Posterior cingulate gyrus (tissue), 11 donors: ENCODE data around the gene OR51A2.
"Not testable (repeated sequence)": the region's sequence is repeated elsewhere in the genome, so short reads cannot be mapped to it uniquely, and the experiment has no call there.

Experiments used
- DNase-seq, 10 donors: peaks; one replicate each; pipeline versions ENCODE4 v3.0.0 to v3.0.0-alpha.2; 2020 to 2021; ENCODE audit warnings: mixed read lengths in 3 of 10
- intact Hi-C: fragments of 100-400 bp; cut with DNase I; formaldehyde crosslinking; loops from one replicate; pipeline ENCODE4 v1.15.1; 2023

OR51A2 gene

GRCh38 chr11:4955613-4956012, at the start of gene OR51A2:
Gene OR51A2 (minus strand): TSS chr11:4955713. CDS start chr11:4955713, 0 bp downstream.
- intact Hi-C loops, DNase-seq: not testable (repeated sequence)

GRCh38 chr11:5004424-5005274, 49.1 kb upstream of the OR51A2 start:
- intact Hi-C loops, result loop anchor here (2.0 to 5.0 kb wide), 2 partner anchors 367 to 818 kb away; partner anchors contain the start of gene OR51D1
- DNase-seq, result peak in 9 of 10 donors; percentile 14 to 87 (median 58)

- intact Hi-C loops, result no loop called here
- no peak for DNase-seq
Observed at GRCh38 chr11:4994551-4994950, 39.0 kb upstream of the OR51A2 start, which contains the start of gene OR51L1. Gene OR51L1 (plus strand): TSS chr11:4994851. CDS start chr11:4998983, 4,132 bp downstream.

- intact Hi-C loops, result no loop called here
- no peak for DNase-seq
Observed at GRCh38 chr11:4991060-4991459, 35.5 kb upstream of the OR51A2 start.

- intact Hi-C loops, result no loop called here
- DNase-seq, result no peak
Observed at GRCh38 chr11:4983841-4984240, 28.3 kb upstream of the OR51A2 start.

GRCh38 chr11:4982678-4983077, 27.2 kb upstream of the OR51A2 start:
- no peak for DNase-seq
- intact Hi-C loops, result no loop called here

- intact Hi-C loops, result no loop called here
- DNase-seq, result no peak
Observed at GRCh38 chr11:4979036-4979435, 23.5 kb upstream of the OR51A2 start.

- intact Hi-C loops, result no loop called here
- DNase-seq, result no peak
Observed at GRCh38 chr11:4975436-4975835, 19.9 kb upstream of the OR51A2 start.

GRCh38 chr11:4962816-4963215, 7.3 kb upstream of the OR51A2 start:
- intact Hi-C loops, result no loop called here
- no peak for DNase-seq

- DNase-seq, result no peak
Observed at GRCh38 chr11:4960877-4961276, 5.4 kb upstream of the OR51A2 start.

GRCh38 chr11:4957396-4957795, 1.9 kb upstream of the OR51A2 start:
- intact Hi-C loops, result no loop called here

More at GRCh38 chr11:4960877-4961276, 5.4 kb upstream of the OR51A2 start:
- intact Hi-C loops, result no loop called here

GRCh38 chr11:4947505-4947904, 8.0 kb downstream of the OR51A2 start, which contains the start of gene OR51A4:
Gene OR51A4 (minus strand): TSS chr11:4947605. CDS start chr11:4947100, 505 bp downstream.
- no peak for DNase-seq
- intact Hi-C loops, result no loop called here

More at GRCh38 chr11:4957396-4957795, 1.9 kb upstream of the OR51A2 start:
- DNase-seq, result no peak

- intact Hi-C loops, result no loop called here
- DNase-seq, result no peak
Observed at GRCh38 chr11:4936745-4937144, 18.8 kb downstream of the OR51A2 start.

GRCh38 chr11:4932751-4933150, 22.8 kb downstream of the OR51A2 start:
- no peak for DNase-seq
- intact Hi-C loops, result no loop called here

GRCh38 chr11:4926608-4927007, 28.9 kb downstream of the OR51A2 start:
- no peak for DNase-seq
- intact Hi-C loops, result no loop called here

GRCh38 chr11:4924239-4924638, 31.3 kb downstream of the OR51A2 start, which contains the start of gene OR51G1:
Gene OR51G1 (minus strand): TSS chr11:4924339. CDS start chr11:4924339, 0 bp downstream.
- intact Hi-C loops, result no loop called here
- DNase-seq, result no peak

GRCh38 chr11:4922304-4922703, 33.2 kb downstream of the OR51A2 start:
- DNase-seq, result no peak
- intact Hi-C loops, result no loop called here

GRCh38 chr11:4921796-4922195, 33.7 kb downstream of the OR51A2 start:
- intact Hi-C loops, result no loop called here
- no peak for DNase-seq

- DNase-seq, result no peak
- intact Hi-C loops, result no loop called here
Observed at GRCh38 chr11:4919250-4919649, 36.3 kb downstream of the OR51A2 start, which contains the start of gene OR51G2. Gene OR51G2 (minus strand): TSS chr11:4919350. CDS start chr11:4915663, 3,687 bp downstream.

GRCh38 chr11:4916581-4916980, 38.9 kb downstream of the OR51A2 start:
- DNase-seq, result no peak
- intact Hi-C loops, result no loop called here
